Uterus (tissue), 2 donors: ENCODE results near the gene RP2.

Experiments used
- CTCF ChIP-seq, 4 experiments: fragments of 200-600 bp in 2 of 4; fragments of 450-650 bp in 2 of 4; sonication (generic) in 2 of 4; IDR thresholded peaks; one replicate each; pipeline ENCODE4 v1.5.1; 2016 to 2019; ENCODE audit warnings: antibody characterized with exemption in 4 of 4, mild to moderate bottlenecking in 2 of 4, moderate library complexity in 1 of 4
- POLR2A ChIP-seq, 2 donors: fragments of 450-650 bp; IDR thresholded peaks; one replicate each; pipeline ENCODE4 v1.6.1; 2016; ENCODE audit warnings: antibody characterized with exemption in 2 of 2, mild to moderate bottlenecking in 1 of 2, moderate library complexity in 1 of 2

GRCh38 chrX:46864606-46865005, 27.8 kb downstream of the RP2 start:
- TF ChIP-seq POLR2A (IDR thresholded peaks at IDR 0.05) (no peak), CTCF (IDR thresholded peaks at IDR 0.05) (no peak)
